Stimulated activated CD8-positive, alpha-beta memory T cell treated with anti-CD3 and anti-CD28 coated beads, Interleukin-15, amount 100 ng/mL, for 4 hours (primary cell): ENCODE results near the gene LRP1.
A peak's percentile ranks its signal among the peaks of the same experiment; 100 is the strongest.
"Not testable (repeated sequence)": the region's sequence is repeated elsewhere in the genome, so short reads cannot be mapped to it uniquely, and the experiment has no call there.

Source experiments
- DNase-seq, 2 donors: peaks; one replicate each; pipeline ENCODE4 v3.0.0-alpha.2; 2020; ENCODE audit warnings: low read depth in 2 of 2

Gene LRP1

DNA sequence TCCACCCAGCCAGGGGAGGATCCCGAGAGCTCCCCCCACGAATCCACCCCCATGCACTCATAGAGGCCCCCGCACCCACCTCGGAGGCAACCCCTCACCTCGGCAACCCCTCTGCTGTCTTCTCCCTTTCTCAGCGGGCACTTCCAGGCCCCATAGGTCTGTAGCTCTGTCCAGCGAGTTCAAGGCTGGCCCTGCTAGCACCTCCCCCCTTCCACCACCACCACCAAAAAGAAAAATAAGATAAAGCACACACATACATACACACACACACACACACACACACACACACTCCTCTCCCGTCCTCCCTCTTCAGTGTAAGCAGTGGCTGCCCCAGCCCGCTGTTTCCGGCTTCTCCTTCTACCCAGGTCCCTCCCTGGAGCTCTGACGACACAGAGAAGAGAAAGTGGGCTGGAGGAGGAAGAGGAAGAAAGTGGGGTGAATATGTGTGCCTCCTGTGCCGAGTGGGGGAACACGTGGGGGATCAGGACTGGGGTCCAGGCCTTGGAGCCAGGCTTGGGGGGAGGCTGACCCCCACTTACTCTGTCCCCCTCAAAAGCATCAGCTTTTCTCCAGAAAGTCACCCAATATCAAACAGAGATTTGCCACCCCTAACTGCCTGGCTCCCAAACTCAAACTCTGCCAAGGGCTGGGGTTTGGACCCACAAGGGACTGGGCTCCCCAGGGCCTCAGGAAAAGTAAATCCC is 17.1 kb upstream of the LRP1 start, which contains the start of gene STAT6:
STAT6 (minus strand) TSS at position 332 of the 704 bp plus-strand sequence. CDS start 3,084 bp downstream, outside the sequence.
- peak; percentile 57 to 79 for DNase-seq

DNA sequence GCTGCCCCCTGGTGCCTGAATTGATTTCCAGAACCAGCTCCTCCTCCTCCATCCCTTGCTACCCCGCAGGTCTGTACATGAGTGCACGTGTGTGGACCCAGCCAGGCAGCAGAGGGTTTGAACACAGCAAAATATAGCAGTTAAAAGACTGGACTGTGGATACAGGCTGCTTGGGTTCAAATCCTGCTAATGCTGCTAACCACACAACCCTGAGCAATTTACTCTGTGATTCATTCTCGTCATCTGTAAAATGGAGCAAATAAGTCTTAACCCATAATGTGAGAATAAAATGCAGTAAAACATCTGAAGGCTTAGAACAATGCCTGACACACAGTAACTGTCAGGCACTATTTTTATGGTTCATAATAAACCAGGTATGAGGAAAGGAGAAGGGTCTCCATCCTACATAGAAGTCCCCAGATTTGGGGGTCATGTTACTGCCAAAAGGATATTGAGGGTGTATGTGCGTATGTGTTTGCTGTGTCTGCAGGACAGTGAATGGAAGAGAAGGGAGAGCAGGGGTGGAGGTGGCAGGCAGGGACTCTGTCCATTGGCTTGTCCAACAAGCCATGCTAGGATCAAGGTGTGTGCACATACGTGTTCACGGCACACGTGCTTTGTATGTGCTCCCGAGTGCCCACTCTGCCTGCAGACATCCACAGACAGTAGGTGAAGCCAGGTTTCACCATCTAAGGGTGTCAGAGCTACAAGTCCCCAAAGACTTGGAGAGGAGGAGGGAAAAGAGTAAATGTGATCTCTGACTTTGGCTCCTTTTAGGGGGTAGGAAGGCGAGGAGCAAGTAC is 15.6 kb upstream of the LRP1 start:
- DNase-seq = no peak

DNA sequence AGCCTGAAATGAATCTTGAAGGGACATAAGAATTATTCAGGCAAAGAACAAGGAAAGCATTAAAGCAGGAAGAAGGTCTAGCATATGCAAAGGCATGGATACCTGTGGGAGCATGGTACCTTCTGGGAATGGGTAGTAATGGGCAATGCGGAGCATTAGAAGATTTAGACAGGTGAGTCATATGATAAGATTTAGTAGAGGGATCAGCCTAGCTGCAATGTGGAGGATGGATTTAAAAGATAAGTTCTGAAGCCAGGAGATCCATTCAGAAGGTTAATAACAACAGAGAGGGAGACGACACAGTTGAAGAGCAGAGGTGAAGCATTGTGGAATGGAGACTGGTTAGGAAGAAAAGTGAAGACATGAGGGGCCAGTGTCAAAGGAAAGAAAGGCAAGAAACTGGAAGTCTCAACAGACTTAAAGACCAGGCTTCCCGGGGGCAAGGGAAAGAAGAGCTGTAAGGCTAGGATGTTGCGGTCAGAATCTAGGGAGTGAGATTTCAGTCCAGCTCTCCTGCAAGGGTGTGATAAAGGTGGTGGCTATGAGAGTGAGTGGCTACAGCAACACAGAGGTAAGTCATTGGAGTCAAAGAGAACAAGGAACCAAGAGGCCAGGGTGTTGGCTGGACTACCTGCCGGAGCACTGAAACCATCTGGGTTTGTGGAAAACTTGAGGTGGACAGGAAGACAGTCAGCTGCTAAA is 11.6 kb upstream of the LRP1 start:
- no peak for DNase-seq

DNA sequence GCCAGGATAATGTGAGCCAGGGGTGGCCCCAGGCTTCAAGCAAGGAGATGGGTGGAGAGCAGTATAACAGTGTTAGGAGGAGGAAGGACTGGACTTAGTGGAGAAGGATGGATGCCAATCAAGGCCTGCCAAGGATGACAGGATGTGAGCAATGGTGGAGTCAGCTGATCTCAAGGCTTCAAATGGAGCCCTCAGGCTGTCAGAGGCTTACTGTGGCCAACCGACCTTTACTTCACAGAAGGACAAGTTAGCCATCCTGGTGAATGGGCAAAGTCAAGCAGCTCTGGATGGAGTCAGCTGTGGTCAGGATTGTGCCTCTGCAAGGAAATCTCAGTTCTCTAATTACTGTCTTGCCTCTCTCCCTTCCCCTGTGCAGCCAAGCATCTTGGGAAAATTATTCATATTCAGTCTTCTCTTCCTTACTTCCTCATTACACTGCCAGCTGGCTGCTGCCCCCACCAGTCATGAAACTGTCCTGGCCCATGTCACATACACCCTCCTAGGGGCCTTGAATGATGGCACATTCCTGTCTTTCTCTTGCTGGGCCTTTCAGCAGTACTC is 9.5 kb upstream of the LRP1 start:
- no peak for DNase-seq

DNA sequence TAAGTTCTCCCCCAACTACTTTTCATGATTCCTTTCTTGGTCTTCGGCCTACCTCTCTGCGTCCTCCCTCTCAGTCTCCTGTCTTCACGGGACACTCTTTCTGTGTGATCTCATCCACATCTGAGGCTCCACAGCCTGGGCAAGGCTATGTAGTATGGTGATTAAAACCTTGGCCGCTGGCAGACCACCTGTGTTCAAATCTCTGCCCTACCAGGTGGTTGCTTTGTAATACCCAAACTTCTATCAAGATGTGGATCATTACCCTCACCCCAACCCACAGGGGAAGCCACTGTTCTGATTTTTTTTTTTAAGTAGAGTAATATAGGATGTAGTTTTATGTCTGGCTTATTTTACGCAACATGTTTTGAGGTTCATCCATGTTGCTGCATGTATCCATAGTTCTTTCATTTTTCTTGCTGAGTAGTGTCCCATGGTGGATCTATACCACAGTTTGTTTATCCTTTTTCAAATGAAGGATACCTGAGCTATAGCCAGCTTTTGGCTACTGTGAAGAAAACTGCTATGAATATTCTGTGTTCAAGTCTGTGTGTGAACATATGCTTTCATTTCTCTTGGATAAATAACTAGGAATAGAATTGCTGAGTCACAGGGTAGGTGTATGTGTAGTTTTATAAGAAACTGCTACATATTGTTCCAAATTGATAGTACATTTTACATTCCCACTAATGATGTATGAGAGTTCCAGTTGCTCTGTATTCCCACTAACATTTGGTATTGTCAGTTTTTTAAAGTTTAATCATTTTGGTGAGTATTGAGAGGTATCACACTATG is 8.8 kb upstream of the LRP1 start:
- DNase-seq = no peak

DNA sequence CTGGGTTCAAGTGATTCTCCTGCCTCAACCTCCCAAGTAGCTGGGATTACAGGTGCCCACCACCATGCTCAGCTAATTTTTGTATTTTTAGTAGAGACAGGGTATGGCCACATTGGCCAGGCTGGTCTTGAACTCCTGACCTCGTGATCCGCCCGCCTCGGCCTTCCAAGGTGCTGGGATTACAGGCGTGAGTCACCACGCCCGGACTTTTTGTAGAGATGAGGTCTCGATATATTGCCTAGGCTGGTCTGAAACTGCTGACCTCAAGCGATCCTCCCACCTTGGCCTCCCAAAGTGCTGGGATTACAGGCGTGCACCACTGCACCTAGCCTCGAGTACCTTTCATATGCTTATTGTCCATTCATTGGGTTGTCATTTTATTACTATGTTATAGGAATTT is 7.6 kb upstream of the LRP1 start:
- not testable (repeated sequence) for DNase-seq

DNA sequence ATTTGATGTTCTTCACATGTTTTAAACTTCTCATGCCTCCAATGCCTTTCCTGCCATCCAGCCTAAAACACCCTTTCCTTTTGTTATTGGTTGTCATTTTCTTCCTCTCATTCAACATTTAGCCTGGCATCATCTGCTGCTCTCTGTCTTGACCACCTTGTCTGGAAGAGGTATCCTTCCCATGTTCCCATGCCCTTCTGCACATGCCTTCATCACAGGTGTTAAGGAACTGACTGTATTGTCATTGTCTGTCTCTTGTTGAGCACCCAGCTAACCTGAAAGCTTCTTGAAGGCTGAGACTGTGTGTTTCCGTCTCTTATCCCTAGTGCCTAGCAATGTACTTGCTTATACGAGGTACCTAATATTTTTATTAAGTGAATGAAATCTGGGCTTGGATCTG is 4.5 kb upstream of the LRP1 start:
- no peak for DNase-seq

DNA sequence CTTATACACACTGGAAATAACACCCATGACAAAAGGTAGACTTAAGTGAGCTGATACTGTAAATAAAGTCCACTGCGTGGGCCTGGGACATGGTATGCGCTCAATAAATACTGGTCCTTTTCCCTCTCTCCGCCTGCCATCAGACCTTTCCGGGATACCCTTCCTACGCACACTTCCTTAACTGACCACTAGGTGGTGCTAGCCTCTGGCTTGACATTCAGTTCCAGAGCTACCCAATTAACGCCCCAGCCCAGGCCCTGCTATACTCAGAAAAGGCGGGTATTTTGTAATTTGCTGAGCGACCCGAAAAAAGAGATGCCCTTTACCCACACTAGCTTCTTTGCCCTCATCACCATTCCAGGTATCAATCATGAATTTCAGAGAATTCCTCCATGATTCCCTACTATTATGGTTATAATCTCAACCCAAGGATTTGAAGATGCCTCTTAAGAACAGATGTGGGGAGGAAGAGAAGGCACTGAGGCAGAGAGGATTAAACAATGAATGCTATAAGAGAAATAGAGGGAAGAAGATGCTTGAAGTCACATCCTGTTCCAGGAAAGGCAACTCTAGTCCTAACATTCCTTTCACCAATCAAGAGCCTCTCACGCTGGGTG is 3.9 kb upstream of the LRP1 start:
- DNase-seq = peak; percentile 20 to 61

DNA sequence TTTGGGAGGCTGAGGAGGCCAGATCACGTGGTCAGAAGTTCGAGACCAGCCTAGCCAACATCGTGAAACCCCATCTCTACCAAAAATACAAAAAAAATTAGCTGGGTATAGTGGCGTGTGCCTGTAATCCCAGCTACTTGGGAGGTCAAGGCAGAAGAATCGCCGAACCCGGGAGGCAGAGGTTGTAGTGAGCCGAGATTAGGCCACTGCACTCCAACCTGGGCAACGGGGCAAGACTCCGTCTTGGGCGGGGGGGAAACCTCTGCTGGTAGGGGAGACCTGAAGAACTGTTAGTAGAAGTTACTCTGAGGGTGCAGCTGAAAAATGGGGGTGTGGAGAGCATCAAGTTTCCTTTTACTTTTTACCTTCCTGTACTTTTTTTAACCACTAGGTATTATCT is 2.2 kb upstream of the LRP1 start:
- no peak for DNase-seq

DNA sequence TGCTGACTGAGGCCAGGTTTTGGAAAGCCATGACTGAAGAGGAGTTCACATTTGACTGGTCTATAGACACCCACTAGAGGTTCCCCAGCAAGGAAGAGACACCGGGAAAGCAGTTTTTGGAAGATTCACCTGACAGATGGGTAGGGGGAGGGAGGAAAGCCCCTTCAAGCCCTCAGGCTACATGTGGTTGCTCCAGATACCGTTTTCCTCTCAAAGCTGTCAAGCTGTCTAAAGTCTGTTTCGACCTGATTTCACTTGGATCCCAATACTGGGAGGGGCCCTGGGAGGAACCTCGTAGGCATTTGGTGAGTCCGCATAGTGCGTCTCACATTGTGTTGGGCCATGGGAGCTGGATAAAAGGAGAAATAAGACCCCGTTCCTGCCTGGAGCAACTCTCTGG is 1.7 kb upstream of the LRP1 start:
- DNase-seq = no peak

DNA sequence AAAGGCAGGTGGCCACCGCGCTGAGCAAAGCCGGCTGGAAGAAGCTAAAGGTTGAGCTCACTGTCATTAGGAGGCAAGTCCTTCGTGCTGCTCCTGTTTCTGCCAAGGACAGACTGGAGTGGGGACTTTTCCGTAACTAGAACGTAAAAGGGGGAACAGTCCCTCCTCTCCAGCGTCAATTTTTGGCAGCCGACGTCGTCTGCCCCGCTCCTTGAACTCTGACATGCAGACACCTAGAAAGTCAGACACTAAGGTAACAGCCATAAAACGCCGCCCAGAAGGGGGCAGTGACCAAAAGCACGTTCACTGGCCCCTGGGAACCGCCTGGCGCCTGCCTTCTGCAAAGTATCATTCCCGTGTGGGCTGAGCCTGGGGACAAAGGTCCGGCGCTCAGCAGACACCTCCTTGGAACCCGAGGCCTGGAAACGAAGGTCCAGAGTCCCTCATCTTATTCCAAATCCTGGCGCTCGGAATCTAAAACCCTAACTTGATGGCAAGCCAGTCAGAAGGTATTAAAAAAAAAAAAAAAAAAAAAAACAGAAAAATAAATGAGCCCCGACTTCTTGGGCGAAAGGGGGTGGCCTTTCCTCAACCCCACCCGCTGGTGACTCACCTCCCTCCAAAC is 1.1 kb upstream of the LRP1 start:
- DNase-seq = peak; percentile 61 to 68

DNA sequence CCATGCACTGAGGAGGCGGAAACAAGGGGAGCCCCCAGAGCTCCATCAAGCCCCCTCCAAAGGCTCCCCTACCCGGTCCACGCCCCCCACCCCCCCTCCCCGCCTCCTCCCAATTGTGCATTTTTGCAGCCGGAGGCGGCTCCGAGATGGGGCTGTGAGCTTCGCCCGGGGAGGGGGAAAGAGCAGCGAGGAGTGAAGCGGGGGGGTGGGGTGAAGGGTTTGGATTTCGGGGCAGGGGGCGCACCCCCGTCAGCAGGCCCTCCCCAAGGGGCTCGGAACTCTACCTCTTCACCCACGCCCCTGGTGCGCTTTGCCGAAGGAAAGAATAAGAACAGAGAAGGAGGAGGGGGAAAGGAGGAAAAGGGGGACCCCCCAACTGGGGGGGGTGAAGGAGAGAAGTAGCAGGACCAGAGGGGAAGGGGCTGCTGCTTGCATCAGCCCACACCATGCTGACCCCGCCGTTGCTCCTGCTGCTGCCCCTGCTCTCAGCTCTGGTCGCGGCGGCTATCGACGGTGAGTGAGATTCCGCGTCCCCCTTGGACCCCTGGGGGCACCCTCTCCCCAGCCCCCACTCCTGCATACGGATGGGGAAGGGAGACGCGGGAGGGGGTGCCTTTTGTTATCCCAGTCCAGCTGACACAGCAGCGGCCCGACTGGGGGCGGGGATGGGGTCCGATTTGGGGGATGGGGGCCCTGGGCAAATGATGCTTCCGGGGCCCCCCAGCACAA is 400 bp downstream of the LRP1 start:
- no peak for DNase-seq

DNA sequence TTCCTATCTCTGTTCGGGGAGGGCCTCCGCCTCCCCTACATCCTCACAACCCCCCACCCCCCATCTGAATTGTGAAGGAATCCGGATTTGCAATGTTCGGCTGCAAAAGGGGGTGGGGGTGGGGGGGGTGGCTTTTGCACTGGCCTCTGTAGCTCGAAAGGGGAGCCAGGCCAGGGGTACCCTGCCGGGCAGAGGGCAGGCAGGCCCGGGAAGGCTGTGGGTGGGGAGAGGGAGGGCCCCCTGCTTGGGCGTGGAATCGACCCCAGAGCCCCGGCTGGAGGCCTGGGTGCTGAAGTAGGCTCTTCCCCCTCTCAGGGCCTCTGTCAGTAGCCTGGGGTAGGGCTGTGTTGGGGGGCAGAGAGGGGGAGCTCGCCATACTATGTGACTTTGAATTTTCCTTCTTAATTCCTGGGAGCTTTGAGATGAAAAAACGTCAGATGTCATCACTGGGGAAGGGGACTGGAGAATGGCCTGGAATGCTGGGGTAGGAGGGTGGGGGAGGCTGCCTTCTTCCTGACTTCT is 1.1 kb downstream of the LRP1 start:
- DNase-seq = no peak

DNA sequence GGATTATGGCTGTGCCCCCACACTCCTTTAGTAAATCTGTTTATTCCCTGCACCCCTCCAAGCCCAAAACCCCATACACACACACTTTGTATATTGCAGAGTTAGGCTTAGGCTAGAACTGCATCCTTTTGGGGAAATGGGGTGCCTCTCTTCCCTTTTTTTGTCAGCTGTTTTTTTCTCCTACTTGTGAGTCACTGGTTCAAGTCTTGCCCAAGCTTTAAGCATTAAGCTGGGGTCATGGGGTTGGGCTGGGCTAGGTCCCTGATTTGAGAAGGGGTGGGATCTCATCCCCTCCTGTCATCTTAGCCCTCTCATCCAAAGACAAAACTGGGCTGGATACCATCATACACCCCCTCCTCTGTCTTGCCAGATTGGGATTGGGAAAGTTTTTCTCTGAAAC is 1.6 kb downstream of the LRP1 start:
- DNase-seq = no peak

DNA sequence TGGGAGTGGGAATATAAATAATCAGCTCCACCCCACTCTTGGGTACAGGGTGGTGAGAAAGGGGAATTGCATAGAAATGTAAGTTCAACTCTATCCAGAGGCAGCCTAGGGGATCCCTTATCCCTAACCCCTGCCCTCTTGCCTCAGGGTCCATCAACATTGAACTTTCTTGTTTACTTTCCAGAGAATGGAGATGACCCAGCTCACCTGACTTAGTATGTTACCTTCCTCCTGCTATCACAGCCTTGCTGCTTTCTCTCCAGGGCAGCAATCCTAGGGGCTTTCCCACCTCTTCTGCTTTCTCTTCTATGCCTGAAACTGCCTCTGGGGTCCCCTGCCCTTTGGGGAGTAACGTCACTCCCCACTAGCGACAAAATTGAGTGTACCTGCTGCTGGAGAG is 2.7 kb downstream of the LRP1 start:
- DNase-seq = no peak

DNA sequence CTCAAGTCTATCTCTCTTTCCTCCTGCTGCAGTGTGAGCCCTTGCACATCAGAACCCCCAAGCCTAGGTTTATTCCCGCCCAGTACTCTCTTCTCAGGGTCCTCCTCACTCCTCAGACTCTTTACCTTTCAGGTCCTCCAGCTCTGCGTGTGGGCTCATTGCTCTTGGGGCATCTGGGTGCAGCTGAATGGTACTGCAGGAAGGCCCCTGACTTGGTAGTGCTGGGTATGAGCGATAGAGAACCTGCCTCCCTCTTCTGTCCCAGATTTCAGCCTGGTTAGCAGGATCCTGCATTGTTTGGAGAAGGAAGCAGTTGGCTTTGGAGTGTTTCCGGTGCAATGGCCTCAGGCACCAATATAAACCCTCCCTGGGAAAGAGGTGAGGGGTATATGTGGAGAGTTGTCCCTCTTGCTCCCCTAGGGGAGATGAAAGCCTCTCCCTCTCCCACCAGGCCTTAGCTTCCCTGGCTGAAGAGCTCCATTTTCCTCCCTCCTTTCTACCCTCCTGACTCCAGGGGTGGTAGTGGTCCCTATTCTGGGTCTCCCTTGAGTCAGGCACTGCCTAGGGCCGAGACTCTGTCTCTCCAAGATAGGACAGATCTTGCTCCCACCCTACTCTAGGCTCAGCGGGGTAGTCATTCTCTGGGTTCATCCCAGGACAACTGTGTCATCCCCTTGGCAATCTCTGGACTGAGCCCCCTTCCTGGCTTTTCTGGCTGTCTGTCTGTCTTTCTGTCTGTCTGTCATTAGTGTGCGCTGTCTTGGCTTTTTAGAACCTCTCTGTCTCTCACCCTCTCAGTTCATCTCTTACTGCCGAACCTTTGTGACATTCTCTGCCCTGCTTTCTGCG is 3.8 kb downstream of the LRP1 start:
- DNase-seq = no peak

DNA sequence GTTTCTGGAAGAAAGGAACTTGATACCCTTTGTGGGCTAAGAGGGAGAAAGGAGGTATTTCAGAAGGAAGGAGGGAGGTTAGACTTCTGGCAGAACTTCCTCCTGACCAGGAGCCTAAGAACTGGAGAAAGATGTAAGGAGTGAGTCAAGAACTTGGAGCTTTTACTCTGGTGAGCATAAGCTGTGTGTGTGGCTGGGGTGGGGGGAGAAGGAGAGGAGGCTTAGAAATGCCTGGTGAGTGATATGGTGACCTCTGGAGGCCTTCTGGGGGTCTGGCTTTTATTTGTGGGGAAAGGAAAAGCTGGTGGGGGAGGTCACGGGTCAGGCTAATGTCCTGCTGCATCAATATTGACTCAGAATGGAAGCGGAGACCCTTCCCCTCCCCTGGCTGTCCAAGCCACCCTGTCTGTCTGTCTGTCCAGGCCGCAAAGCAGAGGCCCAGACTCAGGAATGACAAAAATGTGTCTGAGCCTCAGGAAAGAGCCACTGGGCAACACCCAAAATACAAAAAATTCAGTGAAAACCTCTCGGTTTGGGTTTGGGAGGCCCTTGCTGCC is 4.8 kb downstream of the LRP1 start:
- DNase-seq = no peak

DNA sequence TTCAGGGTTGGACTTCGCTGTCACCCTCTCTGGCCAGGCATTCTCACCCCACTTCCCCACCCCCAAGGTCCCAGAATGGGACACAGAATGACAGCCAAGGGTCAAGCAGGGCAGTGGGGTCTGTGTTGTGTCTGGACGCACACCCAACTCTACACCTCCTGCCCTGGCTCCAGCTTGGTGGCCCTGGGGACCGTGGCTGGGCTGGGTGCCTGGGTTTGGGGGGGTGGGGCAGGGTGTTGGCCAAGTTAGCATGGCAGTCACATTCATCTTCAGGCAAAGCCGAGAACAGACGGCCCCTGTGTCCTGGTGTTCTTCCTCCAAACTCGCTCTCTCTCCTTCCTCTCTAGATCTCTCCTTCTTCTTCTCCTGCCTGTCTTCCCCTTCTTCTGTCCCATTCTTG is 5.6 kb downstream of the LRP1 start:
- no peak for DNase-seq
